C4-2B (cell line): ENCODE measurements around the gene ATP2B2.
A peak's percentile ranks its signal among the peaks of the same experiment; 100 is the strongest.

Experiments
- H3K27ac ChIP-seq: fragments of 450-650 bp; 2 replicates; pipeline ENCODE4 v1.5.1; 2017
- CTCF ChIP-seq: fragments of 450-650 bp; conservative IDR thresholded peaks from 2 replicates; pipeline ENCODE4 v1.5.1; 2017; ENCODE audit warnings: mild to moderate bottlenecking
- ZFX ChIP-seq: fragments of 450-650 bp; IDR thresholded peaks from 2 replicates; pipeline ENCODE4 v1.6.1; 2017

Gene ATP2B2

GRCh38 chr3:10331320-10331719, 174.1 kb downstream of the ATP2B2 start:
- no peak for TF ChIP-seq CTCF
- no peak for TF ChIP-seq ZFX
- no peak overlapping the region for H3K27ac ChIP-seq

- TF ChIP-seq ZFX, result no peak
- TF ChIP-seq CTCF, result no peak
These were observed 175.1 kb downstream of the ATP2B2 start for GRCh38 chr3:10330319-10330718.

GRCh38 chr3:10329495-10330015, 175.8 kb downstream of the ATP2B2 start:
- H3K27ac ChIP-seq, result no peak overlapping the region
- TF ChIP-seq ZFX (no peak), CTCF (no peak)

More at GRCh38 chr3:10330319-10330718, 175.1 kb downstream of the ATP2B2 start:
- no peak overlapping the region for H3K27ac ChIP-seq

- H3K27ac ChIP-seq, result no peak overlapping the region
- TF ChIP-seq CTCF (no peak), ZFX (no peak)
These were observed 176.8 kb downstream of the ATP2B2 start for GRCh38 chr3:10328460-10329071.

- H3K27ac ChIP-seq, result no peak overlapping the region
- TF ChIP-seq ZFX, result no peak
- no peak for TF ChIP-seq CTCF
These were observed 177.8 kb downstream of the ATP2B2 start for GRCh38 chr3:10327592-10327991.

GRCh38 chr3:10322352-10322710, 183.1 kb downstream of the ATP2B2 start:
- TF ChIP-seq CTCF (peak; percentile 60), ZFX (no peak)

GRCh38 chr3:10321630-10322351, 183.6 kb downstream of the ATP2B2 start:
- no peak overlapping the region for H3K27ac ChIP-seq
- no peak for TF ChIP-seq CTCF
- no peak for TF ChIP-seq ZFX

More at GRCh38 chr3:10322352-10322710, 183.1 kb downstream of the ATP2B2 start:
- H3K27ac ChIP-seq, result no peak overlapping the region
